WI38 (cell line): ENCODE data around the gene PASK.

Source experiments
- H3K4me3 ChIP-seq: 2 replicates; pipeline ENCODE4 v1.5.1; 2011; ENCODE audit warnings: low read depth, mild to moderate bottlenecking, control low read depth, low read length
- CTCF ChIP-seq: IDR thresholded peaks from 2 replicates; pipeline ENCODE4 v1.5.1; 2012; ENCODE audit warnings: low read depth, mild to moderate bottlenecking, control low read depth, low read length

PASK gene

GRCh38 chr2:241070811-241071676 is 78.2 kb downstream of the PASK start:
- no peak for TF ChIP-seq CTCF
- H3K4me3 ChIP-seq = no peak overlapping the region

- no peak for TF ChIP-seq CTCF
- no peak overlapping the region for H3K4me3 ChIP-seq
Observed at GRCh38 chr2:241070361-241070760, 78.9 kb downstream of the PASK start.

- H3K4me3 ChIP-seq = no peak overlapping the region
Observed at GRCh38 chr2:241069821-241070281, 79.4 kb downstream of the PASK start.

GRCh38 chr2:241068942-241069810 is 80.1 kb downstream of the PASK start:
- TF ChIP-seq CTCF = no peak
- no peak overlapping the region for H3K4me3 ChIP-seq

More at GRCh38 chr2:241069821-241070281, 79.4 kb downstream of the PASK start:
- no peak for TF ChIP-seq CTCF

- H3K4me3 ChIP-seq = no peak overlapping the region
- TF ChIP-seq CTCF = no peak
Observed at GRCh38 chr2:241068136-241068941, 80.9 kb downstream of the PASK start.

- no peak for TF ChIP-seq CTCF
- no peak overlapping the region for H3K4me3 ChIP-seq
Observed at GRCh38 chr2:241067501-241068135, 81.7 kb downstream of the PASK start.
